HG02852 (cell line): ENCODE results near the gene CD1B.
"Not testable (repeated sequence)": the region's sequence is repeated elsewhere in the genome, so short reads cannot be mapped to it uniquely, and the experiment has no call there.

Experiments
- ATAC-seq: cut with Tn5 transposase; IDR thresholded peaks from one replicate; pipeline ENCODE4 v1.9.1; 2021; ENCODE audit warnings: mild to moderate bottlenecking, moderate library complexity; ENCODE audit not compliant: unreplicated experiment

Gene CD1B

DNA sequence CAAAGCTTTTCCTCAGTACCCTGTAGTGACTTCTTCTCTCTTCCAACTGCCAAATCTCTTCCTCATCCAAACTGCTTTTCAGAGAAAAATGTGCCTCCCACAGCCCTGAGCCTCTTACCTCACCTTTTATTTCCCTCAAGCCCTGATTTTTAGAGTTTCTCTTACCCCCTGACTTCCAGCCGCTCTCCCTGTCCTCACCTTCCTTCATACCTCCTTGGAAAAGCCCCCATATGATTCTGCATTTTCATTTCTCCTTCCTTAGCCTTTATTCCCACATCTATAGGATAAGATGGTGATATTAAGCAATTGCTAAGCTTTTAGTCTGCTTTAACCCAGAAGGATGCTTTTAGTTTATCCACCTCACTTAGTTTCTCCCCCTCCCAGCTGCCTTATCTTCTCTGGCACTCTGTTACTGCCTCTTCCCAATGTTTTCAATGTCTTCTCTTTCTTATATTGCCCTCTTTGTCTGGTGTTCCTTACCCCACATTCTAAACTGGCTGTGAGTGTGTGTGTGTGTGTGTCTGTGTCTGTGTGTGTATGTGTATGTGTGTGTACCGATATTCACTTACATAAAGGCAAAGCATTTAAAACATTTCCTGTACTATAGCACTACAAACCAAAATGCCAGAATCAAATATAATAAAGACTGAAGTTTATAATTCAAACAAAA lies at the start of gene CD1B:
CD1B (minus strand) TSS at position 51 of the 670 bp plus-strand sequence. CDS start 108 bp downstream, outside the sequence.
- ATAC-seq: no peak

DNA sequence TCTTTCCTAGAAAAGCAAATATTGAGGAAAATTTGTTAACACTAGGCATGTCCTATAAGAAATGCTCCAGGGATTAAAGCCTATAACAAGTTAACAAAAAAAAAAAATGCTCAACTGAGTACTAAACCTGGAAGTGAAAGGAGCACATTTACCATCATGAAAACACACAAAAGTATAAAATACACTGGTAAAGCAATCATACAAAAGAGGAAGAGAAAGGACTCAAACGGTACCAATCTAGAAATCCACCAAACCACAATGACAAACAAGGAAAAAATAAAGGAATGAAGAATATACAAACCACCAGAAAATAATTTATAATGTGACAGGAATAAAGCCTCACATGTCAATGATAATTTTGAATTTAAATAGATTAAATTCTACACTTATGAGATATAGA lies 43.5 kb upstream of the CD1B start:
- no peak for ATAC-seq

DNA sequence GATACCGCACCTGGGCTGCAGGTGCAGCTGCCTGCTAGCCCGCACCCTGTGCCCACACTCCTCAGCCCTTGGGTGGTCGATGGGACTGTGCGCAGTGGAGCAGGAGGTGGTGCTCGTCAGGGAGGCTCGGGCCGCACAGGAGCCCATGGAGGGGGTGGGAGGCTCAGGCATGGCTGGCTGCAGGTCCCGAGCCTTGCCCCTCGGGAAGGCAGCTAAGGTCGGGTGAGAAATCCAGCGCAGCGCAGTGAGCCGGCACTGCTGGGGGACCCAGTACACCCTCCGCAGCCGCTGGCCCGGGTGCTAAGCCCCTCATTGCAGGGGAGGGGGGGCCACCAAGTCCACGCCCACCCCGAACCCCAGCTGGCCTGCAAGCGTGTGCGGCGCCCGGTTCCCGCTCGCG lies 42.8 kb upstream of the CD1B start:
- ATAC-seq: not testable (repeated sequence)

DNA sequence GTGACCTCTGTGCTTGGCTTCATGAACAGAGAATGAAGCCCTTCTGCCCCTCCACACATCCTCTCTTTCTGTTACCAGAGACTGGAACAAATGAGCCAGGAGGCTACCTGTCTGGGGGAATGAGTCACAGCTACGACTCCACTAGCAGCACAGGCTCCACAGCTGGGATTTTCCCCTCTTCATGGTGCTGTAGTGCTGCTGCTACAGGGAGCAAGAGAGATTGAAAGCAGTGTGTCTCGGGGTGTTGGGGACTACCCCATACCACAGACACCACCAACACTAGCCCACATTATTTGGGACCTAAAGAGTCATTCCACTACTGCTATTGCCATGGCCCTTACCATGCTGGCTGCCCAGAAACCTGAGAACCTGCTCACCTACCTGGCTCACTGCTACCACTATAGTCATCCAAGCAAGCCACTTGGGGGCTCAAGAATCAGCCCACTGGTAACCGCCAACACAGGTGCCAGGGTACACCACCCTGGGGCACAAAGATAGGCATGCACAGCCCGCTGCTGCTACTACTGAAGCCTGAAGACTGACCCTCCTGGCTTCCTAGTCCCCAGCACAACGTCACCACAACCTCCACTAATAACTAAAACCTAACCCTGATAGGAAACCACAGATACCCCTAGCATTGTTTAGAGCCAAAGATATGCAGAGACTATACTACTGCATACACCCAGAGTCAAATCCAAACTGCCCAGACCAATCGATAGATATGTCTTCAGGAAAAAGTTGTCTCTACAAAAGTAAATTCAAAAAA lies 40.0 kb upstream of the CD1B start:
- peak; percentile 97 for ATAC-seq

DNA sequence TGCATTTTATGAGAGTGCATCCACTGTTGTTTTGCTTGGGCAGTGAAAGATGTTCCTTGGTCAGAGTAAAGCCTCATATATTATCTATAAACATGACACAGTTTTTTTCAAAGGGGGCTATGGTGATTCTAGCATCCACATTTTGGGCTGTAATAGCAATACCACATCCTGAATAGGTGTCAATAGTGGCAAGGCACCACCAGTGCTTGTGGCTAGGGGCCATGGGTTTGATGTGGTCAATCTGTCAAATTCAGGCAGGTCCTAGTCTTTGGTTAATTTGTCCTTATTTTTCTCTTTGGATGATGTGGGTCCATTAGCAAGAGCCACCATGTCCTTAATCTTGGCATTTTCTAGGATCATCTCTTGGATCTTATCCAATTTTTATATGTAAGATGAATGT lies 35.5 kb upstream of the CD1B start:
- no peak for ATAC-seq

DNA sequence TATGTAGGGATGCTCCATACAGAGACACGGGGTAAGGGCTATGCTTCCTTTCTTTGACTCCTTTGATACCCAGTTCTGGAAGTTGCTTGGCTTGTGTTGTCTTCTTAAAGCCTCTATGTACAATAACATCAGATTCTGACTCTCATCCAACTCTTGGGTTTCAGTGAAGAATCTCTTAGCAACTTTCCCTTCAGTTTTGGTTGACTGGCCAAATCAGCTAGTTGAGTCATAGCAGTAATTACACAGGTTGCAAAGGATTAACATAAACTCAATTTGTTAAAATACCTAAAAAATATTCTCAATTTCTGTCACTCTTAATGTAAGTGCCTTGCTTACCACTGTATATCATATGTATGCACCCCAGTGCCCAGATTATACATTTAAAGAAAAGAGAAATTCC lies 31.6 kb upstream of the CD1B start:
- peak; percentile 61 for ATAC-seq

DNA sequence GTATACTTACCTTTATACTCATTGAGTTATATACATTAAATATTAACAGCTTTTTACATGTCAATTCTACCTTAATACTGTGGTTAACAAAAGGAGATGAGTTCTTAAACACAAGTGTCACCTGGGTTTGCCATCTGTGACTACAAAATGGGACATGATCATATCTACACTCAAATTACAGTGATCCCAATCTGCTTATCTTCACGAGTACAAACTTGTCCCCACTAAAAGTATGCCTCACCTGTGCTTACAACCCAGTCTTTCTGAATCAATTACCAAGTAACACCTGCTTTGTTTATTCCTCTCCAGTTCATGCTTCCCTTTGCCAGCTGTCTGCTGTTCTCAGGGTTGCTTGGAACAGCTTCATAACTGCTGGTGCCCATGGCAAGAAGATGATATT lies 31.2 kb upstream of the CD1B start:
- no peak for ATAC-seq

DNA sequence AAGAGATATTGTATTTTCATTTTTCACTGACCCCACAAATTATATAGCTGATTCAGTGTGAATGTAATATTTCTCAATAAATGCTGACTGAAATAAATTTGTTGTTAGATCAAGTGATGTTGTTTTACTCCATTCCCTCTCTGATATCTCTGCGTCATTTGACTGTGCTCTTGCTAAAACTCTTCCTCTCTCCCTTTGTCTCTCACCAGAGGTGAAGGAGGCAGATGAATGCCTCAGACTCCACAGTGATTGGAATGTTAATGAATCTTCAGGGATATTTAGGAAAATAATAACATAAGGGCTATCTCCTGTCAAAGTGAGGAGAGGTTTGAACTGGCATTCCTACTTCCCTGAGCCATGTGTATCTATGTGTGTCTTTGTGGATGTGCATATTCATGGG lies 26.1 kb upstream of the CD1B start:
- no peak for ATAC-seq

DNA sequence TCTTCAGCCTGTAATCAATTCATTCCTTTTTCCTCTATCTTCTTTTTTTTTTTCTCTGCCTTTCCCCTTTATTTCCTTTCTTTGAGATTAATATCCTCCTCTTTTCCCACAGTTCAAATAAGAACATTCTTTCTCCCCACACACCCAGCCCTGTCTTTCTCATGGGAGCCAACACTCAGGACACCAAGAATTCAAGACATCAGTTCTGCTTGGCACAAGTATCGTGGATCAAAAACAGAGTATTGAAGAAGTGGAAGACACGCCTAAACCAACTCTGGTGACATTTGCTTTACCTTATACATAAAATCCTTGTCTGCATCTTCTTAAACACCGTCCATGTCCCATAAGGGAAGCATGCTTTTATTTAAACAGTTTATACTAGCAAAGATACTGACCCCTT lies 25.3 kb upstream of the CD1B start:
- no peak for ATAC-seq

DNA sequence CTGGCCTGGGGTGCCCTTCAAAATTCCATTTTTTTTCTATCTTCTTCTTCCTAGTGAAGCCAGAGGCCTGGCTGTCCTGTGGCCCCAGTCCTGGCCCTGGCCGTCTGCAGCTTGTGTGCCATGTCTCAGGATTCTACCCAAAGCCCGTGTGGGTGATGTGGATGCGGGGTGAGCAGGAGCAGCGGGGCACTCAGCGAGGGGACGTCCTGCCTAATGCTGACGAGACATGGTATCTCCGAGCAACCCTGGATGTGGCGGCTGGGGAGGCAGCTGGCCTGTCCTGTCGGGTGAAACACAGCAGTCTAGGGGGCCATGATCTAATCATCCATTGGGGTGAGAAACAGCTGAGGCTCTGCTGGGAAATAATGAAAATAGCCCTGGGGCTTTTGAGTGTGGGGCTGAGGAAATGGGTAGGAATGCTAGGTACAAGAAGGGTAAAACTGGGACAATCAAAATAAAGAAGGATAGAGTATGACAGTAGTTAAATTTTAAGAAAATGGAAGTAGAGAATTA lies 24.5 kb upstream of the CD1B start:
- no peak for ATAC-seq

DNA sequence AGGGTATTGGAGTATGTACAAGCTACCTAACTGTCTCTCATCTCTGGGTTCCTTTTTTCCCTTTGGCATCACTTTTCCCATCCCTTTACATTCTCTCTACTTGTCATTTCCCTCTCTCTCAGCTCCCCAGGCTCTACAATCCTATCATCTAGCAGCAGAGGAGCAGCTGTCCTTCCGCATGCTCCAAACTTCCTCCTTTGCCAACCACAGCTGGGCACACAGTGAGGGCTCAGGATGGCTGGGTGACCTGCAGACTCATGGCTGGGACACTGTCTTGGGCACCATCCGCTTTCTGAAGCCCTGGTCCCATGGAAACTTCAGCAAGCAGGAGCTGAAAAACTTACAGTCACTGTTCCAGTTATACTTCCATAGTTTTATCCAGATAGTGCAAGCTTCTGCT lies 22.9 kb upstream of the CD1B start:
- ATAC-seq: no peak

DNA sequence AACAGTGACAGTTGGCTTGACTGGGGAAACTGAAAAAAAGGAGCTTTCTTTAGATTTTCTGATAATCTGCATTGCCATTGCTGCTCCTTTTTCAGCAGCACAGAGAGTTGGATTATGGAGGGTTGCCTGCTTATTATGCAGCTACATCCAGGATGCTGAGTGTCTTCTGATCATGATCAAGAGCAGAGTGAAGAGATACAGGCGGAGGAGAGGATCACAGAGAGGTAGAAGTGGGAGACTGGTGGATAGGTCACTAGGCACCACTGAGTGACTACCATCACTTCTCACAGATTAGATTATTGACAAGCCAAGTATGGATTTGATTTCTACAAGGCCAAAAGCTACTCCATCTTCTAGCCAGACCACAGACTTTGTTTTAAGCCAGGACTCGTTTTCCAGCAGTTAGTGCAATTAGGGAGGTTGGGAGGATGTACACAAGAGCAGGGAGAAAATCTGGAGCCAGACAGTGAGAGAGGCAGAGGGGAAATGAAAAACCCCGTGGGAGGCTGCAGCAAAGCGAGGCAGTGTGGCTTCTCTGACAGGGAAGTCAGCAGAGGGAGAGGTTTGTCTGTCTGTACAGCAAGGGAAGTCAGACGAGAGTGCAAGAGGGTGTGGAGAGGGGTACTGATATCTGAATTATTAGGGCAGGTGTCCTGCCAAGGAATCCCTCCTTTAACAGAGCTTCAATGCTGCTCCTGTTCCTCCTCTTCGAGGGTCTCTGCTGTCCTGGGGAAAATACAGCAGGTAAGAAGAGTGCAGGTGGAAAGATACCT lies 22.2 kb upstream of the CD1B start, which contains the start of gene CD1E:
CD1E (plus strand) TSS at position 592 of the 773 bp plus-strand sequence; CDS start at position 687, 95 bp downstream.
- ATAC-seq: peak; percentile 68

DNA sequence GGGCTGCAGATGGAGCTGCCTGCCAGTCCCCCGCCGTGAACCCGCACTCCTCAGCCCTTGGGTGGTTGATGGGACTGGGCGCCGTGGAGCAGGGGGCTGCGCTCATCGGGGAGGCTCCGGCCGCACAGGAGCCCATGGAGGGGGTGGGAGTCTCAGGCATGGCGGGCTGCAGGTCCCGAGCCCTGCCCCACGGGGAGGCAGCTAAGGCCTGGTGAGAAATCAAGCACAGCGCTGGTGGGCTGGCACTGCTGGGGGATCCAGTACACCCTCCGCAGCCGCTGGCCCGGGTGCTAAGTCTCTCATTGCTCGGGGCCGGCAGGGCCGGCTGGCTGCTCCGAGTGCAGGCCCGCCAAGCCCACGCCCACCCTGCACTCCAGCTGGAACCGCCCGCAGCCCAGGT lies 17.6 kb upstream of the CD1B start:
- ATAC-seq: not testable (repeated sequence)

DNA sequence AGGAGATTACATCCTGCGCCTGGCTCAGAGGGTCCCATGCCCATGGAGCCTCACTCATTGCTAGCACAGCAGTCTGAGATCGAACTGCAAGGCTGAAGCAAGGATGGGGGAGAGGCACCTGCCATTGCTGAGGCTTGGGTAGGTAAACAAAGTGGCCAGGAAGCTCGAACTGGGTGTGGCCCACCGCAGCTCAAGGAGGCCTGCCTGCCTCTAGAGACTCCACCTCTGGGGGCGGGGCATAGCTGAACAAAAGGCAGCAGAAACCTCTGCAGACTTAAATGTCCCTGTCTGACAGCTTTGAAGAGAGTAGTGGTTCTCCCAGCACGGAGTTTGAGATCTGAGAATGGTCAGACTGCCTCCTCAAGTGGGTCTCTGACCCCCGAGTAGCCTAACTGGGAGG lies 5.1 kb upstream of the CD1B start:
- not testable (repeated sequence) for ATAC-seq

DNA sequence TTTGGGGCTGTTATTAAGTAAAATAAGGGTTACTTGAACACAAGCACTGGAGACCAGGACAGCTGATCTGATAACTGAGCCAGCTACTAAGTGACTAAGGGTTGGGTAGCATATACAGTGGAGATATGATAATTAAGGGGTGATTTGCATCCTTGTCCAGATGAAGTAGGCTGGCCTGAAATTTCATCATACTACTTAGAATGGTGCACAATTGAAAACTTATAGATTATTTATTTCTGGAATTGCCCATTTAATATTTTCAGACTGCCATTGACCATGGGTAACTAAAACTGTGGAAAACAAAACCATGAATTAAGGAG lies 3.8 kb upstream of the CD1B start:
- ATAC-seq: no peak

DNA sequence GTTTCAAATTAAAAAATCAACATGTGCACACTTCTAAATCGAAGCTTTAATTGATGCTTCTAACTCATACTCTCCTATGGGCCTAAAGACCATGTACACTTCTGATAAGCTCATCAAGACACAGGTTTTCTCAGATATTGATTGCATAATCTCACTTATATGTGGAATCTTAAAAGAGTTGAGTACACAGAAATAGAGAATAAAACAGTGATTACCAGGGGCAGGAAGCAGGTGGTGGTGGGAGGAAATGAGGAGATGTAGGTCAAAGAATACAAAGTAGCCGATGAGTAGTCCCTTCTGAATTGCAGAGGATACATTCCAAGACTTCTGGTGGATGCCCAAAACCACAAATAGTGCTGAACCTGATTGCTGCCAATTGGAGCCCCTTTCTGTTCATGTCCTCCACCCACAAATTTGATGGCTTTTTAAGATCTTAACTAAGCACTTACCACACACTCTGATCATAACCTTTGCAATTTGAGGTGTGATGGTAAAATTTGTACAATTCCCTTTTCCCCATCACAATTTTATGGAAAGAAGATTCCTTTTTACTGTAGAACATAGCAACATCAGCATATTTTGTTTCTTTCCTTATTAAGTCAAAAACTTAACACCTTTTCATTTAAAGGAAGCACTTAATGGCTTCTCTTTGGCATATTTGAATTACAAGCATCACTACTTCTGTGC lies 3.3 kb upstream of the CD1B start:
- ATAC-seq: no peak

DNA sequence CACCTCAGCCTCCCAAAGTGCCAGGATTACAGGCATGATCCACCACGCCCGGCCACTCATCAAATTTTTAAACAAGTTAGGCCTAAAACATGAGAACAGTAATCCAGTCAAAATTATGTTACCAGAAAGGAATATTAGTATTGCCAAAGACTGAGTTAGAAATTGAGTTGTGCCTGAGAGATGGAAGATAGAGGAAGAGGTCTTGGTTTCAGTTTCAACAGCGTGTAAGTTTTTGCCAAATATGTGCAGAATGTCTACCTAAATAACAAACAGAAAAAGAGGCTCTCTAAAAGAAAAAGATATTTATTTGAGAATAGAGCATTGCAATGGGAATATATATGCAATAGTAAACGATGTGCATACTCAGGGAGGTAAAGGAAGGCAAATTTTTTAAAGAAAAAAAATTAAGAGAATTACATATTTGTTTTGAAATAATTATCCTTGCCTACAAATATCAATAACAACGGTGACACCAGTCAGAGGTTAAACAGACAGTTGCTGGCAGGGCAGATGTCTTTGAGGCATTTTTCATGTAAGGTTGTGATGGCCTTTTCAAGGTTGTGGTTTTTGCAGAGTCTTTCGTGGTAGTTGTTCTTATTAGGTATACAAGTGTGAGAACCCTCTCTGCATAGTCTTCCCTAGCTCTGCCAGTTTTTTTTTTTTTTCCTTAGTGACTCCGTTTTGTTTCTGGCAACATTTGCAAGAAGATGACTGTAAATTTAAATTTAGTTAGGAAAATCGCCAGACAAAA lies 2.2 kb upstream of the CD1B start:
- no peak for ATAC-seq

DNA sequence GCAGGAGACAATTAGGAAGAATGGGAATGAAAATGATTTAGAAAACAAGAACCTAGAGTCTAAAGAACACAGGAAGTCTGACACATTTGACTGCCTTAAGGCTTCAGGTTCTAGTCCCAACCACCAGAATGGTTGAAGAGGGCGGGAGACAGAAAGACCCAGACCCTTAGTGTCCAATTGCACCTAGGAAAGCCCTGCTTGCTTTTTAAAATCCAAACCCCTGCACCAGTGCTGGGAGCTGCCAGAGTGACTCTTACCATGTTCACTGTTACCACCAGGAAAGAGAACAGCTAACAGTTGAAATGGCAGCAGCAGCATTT lies 265 bp downstream of the CD1B start:
- no peak for ATAC-seq

DNA sequence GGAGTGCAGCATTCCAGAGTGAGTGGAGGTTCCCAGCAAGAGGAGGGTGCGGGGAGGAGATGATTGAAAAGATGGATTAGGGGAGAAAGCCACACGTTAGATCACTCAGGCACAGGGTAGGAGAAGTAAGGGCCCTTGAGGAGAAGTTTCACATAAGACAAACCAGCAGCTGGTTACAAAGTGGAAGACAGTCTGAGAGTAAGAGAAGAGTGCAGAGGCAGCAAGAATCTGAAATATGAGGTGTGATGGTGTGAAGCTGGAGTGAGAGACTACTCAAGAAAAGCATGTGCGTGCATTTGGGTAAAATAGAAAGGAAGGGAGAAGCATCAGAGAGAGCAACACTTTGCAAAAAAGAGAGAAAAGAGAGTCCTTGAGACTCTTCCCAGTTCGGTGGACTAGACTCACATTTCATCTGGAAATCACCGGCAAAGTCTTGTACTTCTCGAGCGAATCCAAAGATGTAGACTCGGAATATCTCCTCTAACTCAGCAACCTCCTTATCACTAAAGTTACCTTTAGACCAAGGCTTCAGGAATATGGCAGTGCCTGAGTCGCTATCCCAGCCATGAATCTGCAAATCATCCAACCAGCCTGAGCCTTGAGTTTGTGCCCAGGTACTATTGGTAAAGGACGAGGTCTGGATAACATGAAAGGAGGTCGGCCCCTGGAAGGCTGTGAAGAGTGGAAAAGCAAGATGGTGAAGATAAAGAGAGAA lies 783 bp downstream of the CD1B start:
- ATAC-seq: no peak

DNA sequence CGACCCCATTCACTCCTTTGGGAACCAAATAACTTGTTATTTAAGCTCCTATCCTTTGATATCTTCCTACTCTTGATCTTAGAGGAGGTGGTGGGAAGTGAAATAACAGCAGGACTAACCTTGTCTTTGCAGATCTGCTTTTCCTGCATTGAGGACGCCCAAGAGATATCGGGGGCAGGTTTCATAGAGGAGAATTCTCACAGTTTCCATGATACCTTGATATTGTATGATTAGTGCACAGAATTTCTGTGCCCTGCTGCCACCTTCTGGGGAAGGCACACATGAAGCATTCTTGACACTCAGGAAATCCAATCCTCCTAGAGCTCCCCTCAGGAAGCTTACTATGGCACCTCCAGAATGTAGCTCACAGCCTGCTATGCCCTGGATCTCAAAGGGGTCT lies 1.6 kb downstream of the CD1B start:
- ATAC-seq: no peak
